Measurements from ENCODE around the gene MPRIP. TPM values are rescaled to one million over a fixed set of nuclear protein-coding genes. Genes with fewer than 3 reads are reported as not detected.
"Not testable (repeated sequence)": the region's sequence is repeated elsewhere in the genome, so short reads cannot be mapped to it uniquely, and the experiment has no call there.

Gene MPRIP
- total RNA-seq, 2 donors from 2014 or later: 235 to 252 TPM

DNA sequence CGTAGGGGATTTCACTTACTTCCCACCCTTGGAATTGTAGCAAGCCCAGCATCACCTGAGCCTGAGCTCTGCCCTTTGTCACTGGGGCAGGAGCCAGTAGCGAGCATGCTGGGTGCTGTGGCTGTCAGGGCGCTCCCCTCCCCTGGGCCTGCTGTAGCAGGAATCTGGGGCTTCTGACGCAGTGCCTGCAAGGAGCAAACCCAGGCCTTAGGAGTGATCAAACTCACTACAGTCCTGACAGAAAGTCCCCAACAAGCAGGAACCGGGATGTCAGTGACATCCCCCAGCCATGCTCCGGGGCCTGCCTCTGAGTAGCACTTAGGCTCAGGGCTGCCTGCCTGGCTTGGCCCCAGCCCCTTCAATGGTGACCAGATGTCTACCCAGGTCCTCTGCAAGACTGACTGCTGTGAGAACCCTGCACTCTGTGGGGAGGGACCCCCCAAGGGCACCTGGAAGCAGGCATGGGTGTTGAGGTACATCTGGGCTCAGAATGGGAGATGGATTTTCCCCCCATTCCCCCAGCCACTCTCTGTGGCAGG lies 140.4 kb downstream of the MPRIP start:
- no peak overlapping the region for H3K4me3 ChIP-seq
- TF ChIP-seq, protein P1, sequence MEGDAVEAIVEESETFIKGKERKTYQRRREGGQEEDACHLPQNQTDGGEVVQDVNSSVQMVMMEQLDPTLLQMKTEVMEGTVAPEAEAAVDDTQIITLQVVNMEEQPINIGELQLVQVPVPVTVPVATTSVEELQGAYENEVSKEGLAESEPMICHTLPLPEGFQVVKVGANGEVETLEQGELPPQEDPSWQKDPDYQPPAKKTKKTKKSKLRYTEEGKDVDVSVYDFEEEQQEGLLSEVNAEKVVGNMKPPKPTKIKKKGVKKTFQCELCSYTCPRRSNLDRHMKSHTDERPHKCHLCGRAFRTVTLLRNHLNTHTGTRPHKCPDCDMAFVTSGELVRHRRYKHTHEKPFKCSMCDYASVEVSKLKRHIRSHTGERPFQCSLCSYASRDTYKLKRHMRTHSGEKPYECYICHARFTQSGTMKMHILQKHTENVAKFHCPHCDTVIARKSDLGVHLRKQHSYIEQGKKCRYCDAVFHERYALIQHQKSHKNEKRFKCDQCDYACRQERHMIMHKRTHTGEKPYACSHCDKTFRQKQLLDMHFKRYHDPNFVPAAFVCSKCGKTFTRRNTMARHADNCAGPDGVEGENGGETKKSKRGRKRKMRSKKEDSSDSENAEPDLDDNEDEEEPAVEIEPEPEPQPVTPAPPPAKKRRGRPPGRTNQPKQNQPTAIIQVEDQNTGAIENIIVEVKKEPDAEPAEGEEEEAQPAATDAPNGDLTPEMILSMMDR (IDR thresholded peaks at IDR 0.05): no peak
- peaks cover 5 to 35% of the 10 kb centered on the region in 2 donors for H3K4me1 ChIP-seq (ENCODE audit: control insufficient read depth in 1 of 2, low read depth in 2 of 2)
- H3K36me3 ChIP-seq: peaks cover 31% of the 10 kb centered on the region
- no peaks in the 10 kb centered on the region for H3K9me3 ChIP-seq
- ATAC-seq (ENCODE audit: insufficient number of reproducible peaks, low FRiP score, low read depth): no peak
- H3K27ac ChIP-seq: no peak overlapping the region
- no peak for DNase-seq (ENCODE audit: low spot score)
- no peaks in the 10 kb centered on the region for H3K27me3 ChIP-seq (replicated peaks; ENCODE audit: insufficient read depth)

DNA sequence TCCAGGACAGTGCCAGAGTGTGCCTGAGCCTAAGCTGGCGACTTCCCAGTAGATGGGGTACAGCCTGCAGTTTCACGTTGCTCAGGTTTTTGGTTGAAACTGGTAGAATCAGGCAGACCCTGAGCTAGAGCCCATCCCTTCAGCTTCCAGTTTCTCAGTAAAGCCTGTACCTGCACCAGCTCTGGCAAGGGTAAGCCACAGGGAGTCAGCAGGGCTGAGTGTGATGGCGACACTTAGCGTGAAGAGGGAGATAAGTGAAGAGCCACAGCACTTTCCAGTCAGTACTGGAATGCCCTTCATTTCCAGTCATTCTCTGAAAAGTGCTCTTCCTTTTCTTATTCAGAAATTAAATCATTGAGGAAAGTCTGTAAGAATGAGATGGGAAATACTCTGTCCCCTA lies 141.5 kb downstream of the MPRIP start:
- ATAC-seq (ENCODE audit: insufficient number of reproducible peaks, low FRiP score, low read depth): no peak

GRCh38 chr17:17184985-17185757 lies 142.9 kb downstream of the MPRIP start:
- not testable (repeated sequence) for DNase-seq (ENCODE audit: low spot score); H3K9me3 ChIP-seq; H3K27me3 ChIP-seq (replicated peaks; ENCODE audit: insufficient read depth); H3K4me3 ChIP-seq; H3K27ac ChIP-seq; ATAC-seq (ENCODE audit: insufficient number of reproducible peaks, low FRiP score, low read depth)
- Histone ChIP-seq H3K4me1 (ENCODE audit: control insufficient read depth in 1 of 2, low read depth in 2 of 2) (peaks cover 11 to 41% of the 10 kb centered on the region in 2 donors), H3K36me3 (peaks cover 26% of the 10 kb centered on the region)

More for the DNA sequence above, 141.5 kb downstream of the MPRIP start:
- H3K4me1 ChIP-seq (ENCODE audit: control insufficient read depth in 1 of 2, low read depth in 2 of 2): peaks cover 5 to 35% of the 10 kb centered on the region in 2 donors
- no peak overlapping the region for H3K4me3 ChIP-seq
- TF ChIP-seq, protein P1 (IDR thresholded peaks at IDR 0.05): no peak
- no peak for DNase-seq (ENCODE audit: low spot score)
- no peak overlapping the region for H3K27ac ChIP-seq
- H3K9me3 ChIP-seq: no peaks in the 10 kb centered on the region
- no peaks in the 10 kb centered on the region for H3K27me3 ChIP-seq (replicated peaks; ENCODE audit: insufficient read depth)
- peaks cover 25% of the 10 kb centered on the region for H3K36me3 ChIP-seq

DNA sequence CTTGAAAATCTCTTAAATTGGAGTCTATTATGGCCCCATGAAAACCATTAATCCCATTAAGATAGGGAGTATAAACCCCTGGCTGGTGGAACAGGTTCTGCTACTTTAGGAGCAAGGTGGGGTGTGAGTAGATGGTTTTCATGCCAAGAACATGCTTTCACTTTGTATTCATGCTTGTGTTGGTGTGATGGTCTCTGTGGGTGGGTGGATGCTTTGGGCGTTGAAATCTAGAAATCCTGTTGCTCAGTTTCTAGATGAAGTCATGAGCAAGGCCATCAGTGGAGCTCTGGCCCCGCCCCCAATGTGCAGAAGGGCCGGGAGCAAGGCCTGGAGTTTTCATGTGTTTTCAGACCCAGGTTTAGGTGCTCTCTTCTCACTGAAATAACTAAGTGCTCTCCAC lies 143.8 kb downstream of the MPRIP start:
- H3K4me3 ChIP-seq: no peak overlapping the region
- TF ChIP-seq, protein P1 (IDR thresholded peaks at IDR 0.05): no peak
- no peaks in the 10 kb centered on the region for H3K27me3 ChIP-seq (replicated peaks; ENCODE audit: insufficient read depth)
- no peaks in the 10 kb centered on the region for H3K9me3 ChIP-seq
- peaks cover 25% of the 10 kb centered on the region for H3K36me3 ChIP-seq
- ATAC-seq (ENCODE audit: insufficient number of reproducible peaks, low FRiP score, low read depth): no peak
- no peak overlapping the region for H3K27ac ChIP-seq
- peaks cover 17 to 45% of the 10 kb centered on the region in 2 donors for H3K4me1 ChIP-seq (ENCODE audit: control insufficient read depth in 1 of 2, low read depth in 2 of 2)
- no peak for DNase-seq (ENCODE audit: low spot score)

- Histone ChIP-seq H3K27me3 (replicated peaks; ENCODE audit: insufficient read depth) (no peaks in the 10 kb centered on the region), H3K4me3 (no peak overlapping the region), H3K36me3 (peaks cover 25% of the 10 kb centered on the region), H3K27ac (peak overlapping the region in 1 of 2 donors; percentile 23), H3K9me3 (no peaks in the 10 kb centered on the region), H3K4me1 (ENCODE audit: control insufficient read depth in 1 of 2, low read depth in 2 of 2) (peaks cover 16 to 45% of the 10 kb centered on the region in 2 donors)
- TF ChIP-seq, protein P1 (IDR thresholded peaks at IDR 0.05): no peak
- no peak for DNase-seq (ENCODE audit: low spot score)
- ATAC-seq (ENCODE audit: insufficient number of reproducible peaks, low FRiP score, low read depth): no peak
These were observed 144.6 kb downstream of the MPRIP start for GRCh38 chr17:17186551-17187505.
